ENCODE data around the gene TSHZ1. TPM values are rescaled to one million over a fixed set of nuclear protein-coding genes. Genes with fewer than 3 reads are reported as not detected.
A peak's percentile ranks its signal among the peaks of the same experiment; 100 is the strongest.

TSHZ1 gene
- total and polyA plus RNA-seq, 2 experiments from 2014 or later: 0.23 to 0.38 TPM

DNA sequence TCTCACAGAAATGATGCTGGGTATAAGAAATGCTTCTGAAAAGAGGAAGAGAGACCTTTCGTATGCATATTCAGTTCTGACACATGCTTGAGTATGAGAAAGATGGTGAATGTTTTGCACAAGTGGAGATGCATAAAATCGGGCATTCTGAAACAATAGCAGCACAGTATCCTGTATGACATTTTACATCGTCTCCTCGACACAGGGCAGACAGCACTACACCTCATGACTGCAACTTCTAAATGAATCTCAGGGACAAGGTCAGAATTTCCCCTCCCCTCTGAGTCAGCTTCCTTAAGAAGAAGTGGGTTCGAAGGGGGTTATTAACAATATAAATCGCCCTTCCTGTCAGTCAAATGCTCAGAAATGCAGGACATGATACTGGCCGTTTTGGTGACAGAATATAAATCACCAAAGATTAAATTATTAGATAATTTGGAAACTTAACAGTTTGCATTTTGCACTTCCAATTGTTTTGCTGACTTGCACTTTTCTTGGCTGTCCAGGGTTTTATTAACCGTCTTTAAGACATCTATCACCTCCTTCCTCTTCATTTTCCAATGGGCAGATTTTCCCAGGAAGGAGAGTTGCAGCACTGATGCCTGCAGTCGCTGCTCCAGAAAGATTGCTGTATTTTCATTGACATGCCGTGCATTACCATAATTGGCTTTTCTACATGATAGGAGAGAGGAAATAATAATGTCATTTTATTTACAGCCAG lies 57.2 kb downstream of the TSHZ1 start (continued):
- TF ChIP-seq CTCF (conservative IDR thresholded peaks at IDR 0.05; ENCODE audit: low read depth in 2 of 2): no peak

DNA sequence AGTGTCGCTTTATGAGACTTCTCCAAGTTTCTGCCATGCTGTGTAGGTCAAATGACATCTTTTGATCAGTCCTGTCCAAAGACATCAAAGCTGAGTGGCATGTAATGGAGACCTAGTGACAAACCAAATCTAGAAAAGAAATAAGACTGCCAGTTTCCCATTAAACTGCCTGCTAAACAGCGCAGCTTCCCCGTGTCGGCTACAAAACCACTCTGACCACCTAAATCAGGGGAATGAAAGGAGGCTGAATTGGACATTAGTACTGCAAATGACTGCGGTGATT lies 57.7 kb downstream of the TSHZ1 start:
- Histone ChIP-seq H3F3A (replicated peaks; ENCODE audit: low read depth) (no peaks in the 10 kb centered on the region), H3K4me1 (ENCODE audit: insufficient read depth) (peaks cover 13% of the 10 kb centered on the region), H4K20me1 (replicated peaks; ENCODE audit: insufficient read depth) (no peaks in the 10 kb centered on the region), H3K36me3 (ENCODE audit: insufficient read depth) (no peaks in the 10 kb centered on the region), H3K79me2 (replicated peaks; ENCODE audit: insufficient read depth) (no peaks in the 10 kb centered on the region), H2AFZ (0 out of 2 replicates have a peak overlapping the region, but pooled peaks have one; percentile 10), H3K4me2 (no peak overlapping the region), H3K27ac (ENCODE audit: low read depth) (no peak overlapping the region), H3K27me3 (ENCODE audit: insufficient read depth) (no peaks in the 10 kb centered on the region), H3K9me2 (ENCODE audit: insufficient read depth) (no peaks in the 10 kb centered on the region), H3K4me3 (no peak overlapping the region)
- Mint-ChIP-seq H3K27me3 (ENCODE audit: insufficient read depth, low read depth, poor library complexity) (peaks cover 2% of the 10 kb centered on the region), H3K4me3 (no peak overlapping the region), H3K4me1 (peaks cover 28% of the 10 kb centered on the region; the same call in 2 of the 3 replicates), H3K27ac (no peak overlapping the region), H3K36me3 (ENCODE audit: low read depth) (no peaks in the 10 kb centered on the region), H3K9me3 (no peaks in the 10 kb centered on the region)
- ATAC-seq (no peak), DNase-seq (ENCODE audit: low spot score) (no peak)
- no peak for TF ChIP-seq CTCF (conservative IDR thresholded peaks at IDR 0.05; ENCODE audit: low read depth in 2 of 2)
- no peak for TF ChIP-seq POLR2AphosphoS5 (IDR thresholded peaks at IDR 0.05; ENCODE audit: low read depth)
- no peak for TF ChIP-seq REST (IDR thresholded peaks at IDR 0.05; ENCODE audit: unreplicated experiment)
- TF ChIP-seq, protein P1, sequence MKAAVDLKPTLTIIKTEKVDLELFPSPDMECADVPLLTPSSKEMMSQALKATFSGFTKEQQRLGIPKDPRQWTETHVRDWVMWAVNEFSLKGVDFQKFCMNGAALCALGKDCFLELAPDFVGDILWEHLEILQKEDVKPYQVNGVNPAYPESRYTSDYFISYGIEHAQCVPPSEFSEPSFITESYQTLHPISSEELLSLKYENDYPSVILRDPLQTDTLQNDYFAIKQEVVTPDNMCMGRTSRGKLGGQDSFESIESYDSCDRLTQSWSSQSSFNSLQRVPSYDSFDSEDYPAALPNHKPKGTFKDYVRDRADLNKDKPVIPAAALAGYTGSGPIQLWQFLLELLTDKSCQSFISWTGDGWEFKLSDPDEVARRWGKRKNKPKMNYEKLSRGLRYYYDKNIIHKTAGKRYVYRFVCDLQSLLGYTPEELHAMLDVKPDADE (IDR thresholded peaks at IDR 0.05): no peak
- TF ChIP-seq NANOG (IDR thresholded peaks at IDR 0.05; ENCODE audit: borderline replicate concordance): no peak
- TF ChIP-seq JUNB (IDR thresholded peaks at IDR 0.05; ENCODE audit: unreplicated experiment): no peak

Measured in GM23338 (cell line).